ENCODE measurements around the gene SLX9. TPM values are rescaled to one million over a fixed set of nuclear protein-coding genes. Genes with fewer than 3 reads are reported as not detected.

Gene SLX9
- total RNA-seq, 2 experiments from 2014 or later = 18.6 to 61.6 TPM

GRCh38 chr21:44905016-44905727 is 34.7 kb upstream of the SLX9 start:
- no peak overlapping the region for H2AFZ ChIP-seq (ENCODE audit: low read length)
- no peaks in the 10 kb centered on the region for H3K9me3 ChIP-seq (ENCODE audit: low read length)
- no peaks in the 10 kb centered on the region for H3K36me3 ChIP-seq (ENCODE audit: insufficient read depth, low read length)
- CTCF ChIA-PET (ENCODE audit: unreplicated experiment) = no interaction called here
- no TSS peak for BruUV-seq (replicated peaks)
- no peaks in the 10 kb centered on the region for H3K4me1 ChIP-seq (ENCODE audit: insufficient read depth, low read length, poor library complexity, severe bottlenecking)
- no peak overlapping the region for H3K4me2 ChIP-seq (ENCODE audit: low read length)
- H3K27ac ChIP-seq (ENCODE audit: low read depth, low read length, poor library complexity, severe bottlenecking) = no peak overlapping the region
- no peak overlapping the region for H3K4me3 ChIP-seq (ENCODE audit: low read depth, low read length, poor library complexity, severe bottlenecking)
- no peaks in the 10 kb centered on the region for H4K20me1 ChIP-seq (ENCODE audit: insufficient read depth, low read length)
- no peak for DNase-seq (ENCODE audit: low spot score)
- POLR2A ChIA-PET = no interaction called here
- intact Hi-C loops (cut with micrococcal nuclease; ENCODE audit: unreplicated experiment) = no loop called here
- no peaks in the 10 kb centered on the region for H3K79me2 ChIP-seq (ENCODE audit: insufficient read depth, low read depth, low read length)
- TF ChIP-seq EZH2phosphoT487 (IDR thresholded peaks at IDR 0.05; ENCODE audit: borderline replicate concordance, low read depth, low read length) (no peak), CTCF (conservative IDR thresholded peaks at IDR 0.05; ENCODE audit: low read length) (no peak)
- no peaks in the 10 kb centered on the region for H3K9me2 ChIP-seq (ENCODE audit: insufficient read depth, low read length)

- DNase-seq (ENCODE audit: low spot score) = no peak
- ChIA-PET CTCF (ENCODE audit: unreplicated experiment) (no interaction called here), POLR2A (no interaction called here)
- TF ChIP-seq CTCF (conservative IDR thresholded peaks at IDR 0.05; ENCODE audit: low read length) (no peak), EZH2phosphoT487 (IDR thresholded peaks at IDR 0.05; ENCODE audit: borderline replicate concordance, low read depth, low read length) (no peak)
- no peaks in the 10 kb centered on the region for H3K79me2 ChIP-seq (ENCODE audit: insufficient read depth, low read depth, low read length)
- H3K9me2 ChIP-seq (ENCODE audit: insufficient read depth, low read length) = no peaks in the 10 kb centered on the region
- no peaks in the 10 kb centered on the region for H3K36me3 ChIP-seq (ENCODE audit: insufficient read depth, low read length)
- H3K4me2 ChIP-seq (ENCODE audit: low read length) = no peak overlapping the region
- no peaks in the 10 kb centered on the region for H3K9me3 ChIP-seq (ENCODE audit: low read length)
- H4K20me1 ChIP-seq (ENCODE audit: insufficient read depth, low read length) = no peaks in the 10 kb centered on the region
- no peak overlapping the region for H3K4me3 ChIP-seq (ENCODE audit: low read depth, low read length, poor library complexity, severe bottlenecking)
- BruUV-seq (replicated peaks) = no TSS peak
- H2AFZ ChIP-seq (ENCODE audit: low read length) = no peak overlapping the region
- no peak overlapping the region for H3K27ac ChIP-seq (ENCODE audit: low read depth, low read length, poor library complexity, severe bottlenecking)
- H3K4me1 ChIP-seq (ENCODE audit: insufficient read depth, low read length, poor library complexity, severe bottlenecking) = peaks cover 3% of the 10 kb centered on the region
- intact Hi-C loops (cut with micrococcal nuclease; ENCODE audit: unreplicated experiment) = no loop called here
Observed at GRCh38 chr21:44905728-44906090, 34.1 kb upstream of the SLX9 start.

GRCh38 chr21:44907225-44907965 is 32.4 kb upstream of the SLX9 start:
- intact Hi-C loops (cut with micrococcal nuclease; ENCODE audit: unreplicated experiment) = no loop called here
- H3K27ac ChIP-seq (ENCODE audit: low read depth, low read length, poor library complexity, severe bottlenecking) = no peak overlapping the region
- peaks cover 20% of the 10 kb centered on the region for H3K4me1 ChIP-seq (ENCODE audit: insufficient read depth, low read length, poor library complexity, severe bottlenecking)
- H3K4me3 ChIP-seq (ENCODE audit: low read depth, low read length, poor library complexity, severe bottlenecking) = no peak overlapping the region
- no peak overlapping the region for H3K4me2 ChIP-seq (ENCODE audit: low read length)
- H3K9me2 ChIP-seq (ENCODE audit: insufficient read depth, low read length) = no peaks in the 10 kb centered on the region
- no peak overlapping the region for H2AFZ ChIP-seq (ENCODE audit: low read length)
- no TSS peak for BruUV-seq (replicated peaks)
- ChIA-PET CTCF (ENCODE audit: unreplicated experiment) (no interaction called here), POLR2A (no interaction called here)
- TF ChIP-seq EZH2phosphoT487 (IDR thresholded peaks at IDR 0.05; ENCODE audit: borderline replicate concordance, low read depth, low read length) (no peak), CTCF (conservative IDR thresholded peaks at IDR 0.05; ENCODE audit: low read length) (no peak)
- no peaks in the 10 kb centered on the region for H3K79me2 ChIP-seq (ENCODE audit: insufficient read depth, low read depth, low read length)
- H4K20me1 ChIP-seq (ENCODE audit: insufficient read depth, low read length) = no peaks in the 10 kb centered on the region
- DNase-seq (ENCODE audit: low spot score) = no peak
- no peaks in the 10 kb centered on the region for H3K9me3 ChIP-seq (ENCODE audit: low read length)
- no peaks in the 10 kb centered on the region for H3K36me3 ChIP-seq (ENCODE audit: insufficient read depth, low read length)
